CMK (cell line): ENCODE measurements around the gene MTM1.

Experiments
- DNase-seq: peaks from one replicate; pipeline ENCODE4 v3.0.0-alpha.2; 2010; ENCODE audit warnings: low read depth

The MTM1 gene

GRCh38 chrX:150568320-150569154 lies at the start of gene MTM1:
TSS of gene MTM1 (plus strand) at chrX:150568621. CDS start at chrX:150592615, 23,994 bp downstream.
- peak; percentile 82 for DNase-seq

GRCh38 chrX:150522494-150522893 lies 45.9 kb upstream of the MTM1 start:
- no peak for DNase-seq

- DNase-seq = no peak
Measured at GRCh38 chrX:150525061-150525919, 43.1 kb upstream of the MTM1 start.

- DNase-seq = no peak
Measured at GRCh38 chrX:150526692-150527091, 41.7 kb upstream of the MTM1 start.

- no peak for DNase-seq
Measured at GRCh38 chrX:150527108-150527507, 41.3 kb upstream of the MTM1 start.

GRCh38 chrX:150529587-150529986 lies 38.8 kb upstream of the MTM1 start:
- DNase-seq = no peak

- no peak for DNase-seq
Measured at GRCh38 chrX:150530821-150531220, 37.6 kb upstream of the MTM1 start.

GRCh38 chrX:150531467-150531866 lies 37.0 kb upstream of the MTM1 start:
- DNase-seq = no peak

GRCh38 chrX:150533863-150534262 lies 34.6 kb upstream of the MTM1 start:
- DNase-seq = no peak

GRCh38 chrX:150536455-150537116 lies 31.8 kb upstream of the MTM1 start:
- no peak for DNase-seq

GRCh38 chrX:150537851-150538250 lies 30.6 kb upstream of the MTM1 start:
- DNase-seq = no peak

- no peak for DNase-seq
Measured at GRCh38 chrX:150540965-150541364, 27.5 kb upstream of the MTM1 start.

GRCh38 chrX:150542846-150543229 lies 25.6 kb upstream of the MTM1 start:
- DNase-seq = no peak

- DNase-seq = no peak
Measured at GRCh38 chrX:150543230-150544155, 24.9 kb upstream of the MTM1 start.

- DNase-seq = no peak
Measured at GRCh38 chrX:150544222-150544787, 24.1 kb upstream of the MTM1 start.

GRCh38 chrX:150544835-150545770 lies 23.3 kb upstream of the MTM1 start:
- no peak for DNase-seq

GRCh38 chrX:150546711-150547153 lies 21.7 kb upstream of the MTM1 start:
- no peak for DNase-seq

GRCh38 chrX:150547375-150548115 lies 20.9 kb upstream of the MTM1 start:
- no peak for DNase-seq

GRCh38 chrX:150548251-150548650 lies 20.2 kb upstream of the MTM1 start:
- DNase-seq = no peak
